Measurements from ENCODE around the gene ADTRP.

The ADTRP gene, protein sequence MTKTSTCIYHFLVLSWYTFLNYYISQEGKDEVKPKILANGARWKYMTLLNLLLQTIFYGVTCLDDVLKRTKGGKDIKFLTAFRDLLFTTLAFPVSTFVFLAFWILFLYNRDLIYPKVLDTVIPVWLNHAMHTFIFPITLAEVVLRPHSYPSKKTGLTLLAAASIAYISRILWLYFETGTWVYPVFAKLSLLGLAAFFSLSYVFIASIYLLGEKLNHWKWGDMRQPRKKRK

DNA sequence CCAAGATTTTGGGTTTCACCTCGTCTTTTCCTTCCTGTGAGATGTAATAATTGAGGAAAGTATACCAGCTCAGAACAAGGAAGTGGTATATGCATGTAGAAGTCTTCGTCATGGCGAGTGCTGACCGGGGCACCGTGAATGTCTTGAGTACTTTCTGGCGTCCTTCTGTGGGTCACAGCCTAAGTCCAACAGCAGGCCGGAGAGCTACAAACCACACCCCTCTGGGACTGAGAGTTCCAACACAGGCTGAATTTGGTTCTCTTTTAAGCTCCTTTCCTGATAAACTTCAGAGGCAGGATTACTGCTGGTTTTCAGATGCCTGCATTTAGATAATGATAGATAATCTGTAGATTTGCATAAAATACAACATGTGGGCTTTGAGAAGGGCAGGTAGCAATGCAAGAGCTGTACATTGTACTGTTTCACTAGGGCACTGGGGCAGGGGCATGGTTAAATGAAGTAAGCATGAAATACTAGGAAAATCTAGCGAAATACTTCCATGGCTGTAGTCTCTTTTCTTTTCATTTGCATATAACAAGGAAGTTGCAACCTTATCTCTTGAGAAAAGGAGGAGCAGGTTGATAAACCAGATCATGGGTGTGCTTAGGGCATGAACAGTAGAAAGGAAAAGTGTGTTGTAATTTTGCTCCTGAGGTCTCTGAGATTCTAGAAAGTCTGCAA lies at the start of gene ADTRP:
Gene ADTRP (minus strand): TSS at position 156 of the 681 bp plus-strand sequence. CDS start 44 bp downstream, at position 112.
- no peak for FAIRE-seq

DNA sequence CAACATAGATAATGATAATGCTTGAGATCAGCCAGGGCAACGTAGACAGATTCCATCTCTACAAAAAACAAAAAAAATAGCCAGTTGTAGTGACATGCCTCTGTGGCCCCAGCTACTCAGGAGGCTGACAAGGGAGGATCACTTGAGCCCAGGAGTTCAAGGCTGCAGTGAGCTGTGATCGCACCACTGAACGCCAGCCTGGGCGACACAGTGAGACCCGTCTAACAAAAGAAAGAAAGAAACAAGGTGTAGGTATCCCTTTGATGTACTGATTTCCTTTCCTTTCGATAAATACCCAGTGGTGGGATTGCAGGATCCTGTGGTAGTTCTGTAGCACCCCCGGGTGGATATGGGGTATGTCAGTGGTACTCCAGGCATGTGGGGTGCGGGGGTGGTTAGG lies 48.2 kb upstream of the ADTRP start:
- FAIRE-seq = no peak
- no peak for DNase-seq (ENCODE audit: insufficient read length, low spot score)
- TF ChIP-seq POLR2A (IDR thresholded peaks at IDR 0.05; ENCODE audit: low read depth, low read length) = no peak

More for the DNA sequence above, at the start of gene ADTRP:
- TF ChIP-seq POLR2A (IDR thresholded peaks at IDR 0.05; ENCODE audit: low read depth, low read length) = no peak
- DNase-seq (ENCODE audit: insufficient read length, low spot score) = no peak

DNA sequence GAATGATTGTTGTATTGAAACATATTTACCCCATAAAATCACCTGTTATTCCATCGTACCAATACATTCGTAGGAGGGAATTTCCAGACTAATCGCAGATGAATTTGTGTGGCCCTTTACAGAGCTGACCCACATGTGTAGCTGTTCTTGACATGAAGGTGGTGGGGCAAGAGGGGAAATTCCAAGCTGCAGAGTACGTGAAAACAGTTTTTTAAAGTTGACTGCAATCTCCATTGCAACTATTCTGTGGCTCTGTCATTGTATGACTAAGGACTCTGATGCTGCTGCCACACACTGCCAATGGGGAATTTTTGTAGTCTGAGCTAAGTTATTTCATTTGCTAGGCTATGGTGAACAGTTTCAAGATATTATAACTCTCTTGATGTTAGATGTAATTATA lies 46.4 kb upstream of the ADTRP start:
- FAIRE-seq = peak; percentile 71
- no peak for TF ChIP-seq POLR2A (IDR thresholded peaks at IDR 0.05; ENCODE audit: low read depth, low read length)
- DNase-seq (ENCODE audit: insufficient read length, low spot score) = no peak

DNA sequence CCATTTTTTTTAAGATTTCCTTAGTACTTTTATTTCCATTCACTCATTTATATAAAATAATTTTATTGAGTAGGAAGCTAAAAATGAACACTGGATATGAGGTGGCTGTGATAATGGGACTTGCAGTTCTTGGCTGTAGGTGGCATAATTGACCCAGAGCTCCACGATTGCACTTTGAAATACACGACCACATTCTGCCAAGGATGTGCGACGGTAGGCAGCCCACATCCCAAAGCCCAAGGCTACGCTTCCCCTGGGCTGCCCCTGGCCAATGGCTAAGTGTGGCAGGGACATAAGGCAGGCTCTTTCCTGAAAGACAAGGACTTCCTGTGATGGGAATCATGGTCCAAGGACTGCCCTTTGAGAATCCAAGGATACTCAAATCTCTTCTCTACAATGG lies 43.7 kb upstream of the ADTRP start:
- TF ChIP-seq POLR2A (IDR thresholded peaks at IDR 0.05; ENCODE audit: low read depth, low read length) = no peak
- FAIRE-seq = no peak

DNA sequence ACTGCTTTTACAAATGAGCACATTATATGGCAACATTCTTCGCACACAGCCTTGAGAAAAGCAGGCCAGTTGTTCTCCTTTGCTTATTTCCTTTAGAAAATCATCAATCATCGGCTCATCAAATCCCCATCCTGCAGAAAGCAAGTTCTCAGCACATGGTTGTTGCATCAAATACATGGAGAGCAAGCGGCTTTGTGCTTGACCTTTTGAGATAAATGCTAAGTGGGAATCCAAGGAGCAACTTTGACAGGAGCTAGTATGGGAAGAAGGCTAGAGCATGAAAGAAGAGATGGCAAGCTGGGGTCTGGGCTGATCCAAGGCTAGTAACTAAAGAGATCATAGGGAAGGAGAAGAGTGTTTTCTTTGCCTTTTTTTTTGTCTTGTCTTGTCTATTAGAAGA lies 43.2 kb upstream of the ADTRP start:
- FAIRE-seq (no peak), DNase-seq (ENCODE audit: insufficient read length, low spot score) (no peak)
- no peak for TF ChIP-seq POLR2A (IDR thresholded peaks at IDR 0.05; ENCODE audit: low read depth, low read length)

More for the DNA sequence above, 43.7 kb upstream of the ADTRP start:
- no peak for DNase-seq (ENCODE audit: insufficient read length, low spot score)

DNA sequence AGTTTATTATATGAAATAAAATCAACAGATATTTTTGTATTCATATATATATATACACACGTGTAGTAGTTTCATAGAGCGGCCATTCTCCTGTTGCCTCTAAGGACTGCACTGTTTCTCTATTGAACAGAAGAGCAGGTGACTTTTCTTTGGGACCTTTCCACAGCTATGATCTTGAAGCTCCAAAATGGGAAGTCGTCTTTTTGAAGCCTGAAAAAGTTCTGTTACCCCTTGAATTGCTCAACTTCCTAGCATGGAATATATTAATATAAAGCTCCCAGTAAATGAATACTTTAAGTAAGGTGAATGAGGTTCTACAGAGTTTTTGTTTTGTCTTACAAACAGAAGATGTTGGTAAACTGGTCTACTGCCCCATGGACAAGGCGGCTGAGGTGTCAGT lies 42.2 kb upstream of the ADTRP start:
- no peak for DNase-seq (ENCODE audit: insufficient read length, low spot score)
- FAIRE-seq = no peak
- TF ChIP-seq POLR2A (IDR thresholded peaks at IDR 0.05; ENCODE audit: low read depth, low read length) = no peak

DNA sequence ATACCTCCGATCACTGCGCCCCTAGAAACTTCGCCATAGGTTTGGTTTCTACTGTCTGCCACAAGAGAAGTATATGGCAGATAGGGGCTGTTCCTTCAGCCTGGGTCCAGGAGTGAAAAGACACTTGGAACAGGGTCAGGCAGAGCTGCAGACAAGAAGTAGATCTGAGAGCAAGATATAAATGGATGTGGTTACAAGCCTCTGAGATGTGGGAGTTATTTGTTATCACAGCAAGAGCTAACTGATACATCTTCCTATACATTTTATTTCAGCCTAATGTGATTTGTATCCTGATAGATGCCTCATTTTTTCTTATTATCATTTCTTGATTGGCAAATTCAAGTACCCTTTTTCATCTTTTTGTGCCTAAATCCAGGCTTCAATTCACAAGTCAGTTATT lies 40.9 kb upstream of the ADTRP start:
- no peak for TF ChIP-seq POLR2A (IDR thresholded peaks at IDR 0.05; ENCODE audit: low read depth, low read length)
- FAIRE-seq (no peak), DNase-seq (ENCODE audit: insufficient read length, low spot score) (no peak)

DNA sequence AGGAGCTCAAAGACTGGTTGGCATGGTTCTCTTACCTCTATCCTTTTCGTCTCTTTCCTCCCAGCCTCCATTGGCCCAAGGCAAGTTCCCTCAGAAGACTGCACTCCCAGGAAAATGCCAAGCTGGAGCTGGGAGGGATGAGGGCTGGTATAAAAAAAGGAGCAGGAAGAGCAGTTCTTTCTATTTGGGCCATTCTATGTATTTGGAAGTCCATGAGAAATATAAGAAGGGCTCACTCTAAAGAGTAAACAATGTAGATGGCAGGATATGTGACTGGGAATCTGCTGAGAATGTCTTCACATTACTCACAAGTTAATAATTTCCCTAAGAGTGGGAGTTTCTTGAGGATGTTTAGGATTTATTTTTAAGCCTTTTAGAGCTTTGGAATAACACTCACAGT lies 36.6 kb upstream of the ADTRP start:
- no peak for TF ChIP-seq POLR2A (IDR thresholded peaks at IDR 0.05; ENCODE audit: low read depth, low read length)
- DNase-seq (ENCODE audit: insufficient read length, low spot score) = no peak
- FAIRE-seq = no peak

DNA sequence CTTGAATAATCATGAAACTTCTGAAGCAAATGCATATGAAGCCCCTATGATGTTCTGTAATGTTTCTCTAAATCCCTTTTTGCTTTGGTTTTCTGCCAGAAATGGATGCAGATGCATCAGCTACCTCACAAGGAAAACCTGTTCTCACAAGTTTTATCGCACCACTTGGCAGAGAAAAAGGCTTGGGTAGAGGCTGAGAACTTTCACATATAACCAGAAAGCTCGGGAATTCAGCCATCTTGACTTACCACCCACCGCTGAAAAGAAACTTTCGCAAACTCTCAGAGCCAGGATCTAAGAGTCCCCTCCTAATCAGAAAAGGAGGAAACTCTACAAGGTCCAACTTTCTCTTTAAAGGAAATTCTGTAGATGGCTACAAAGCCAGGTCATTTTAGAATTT lies 36.2 kb upstream of the ADTRP start:
- DNase-seq (ENCODE audit: insufficient read length, low spot score) (no peak), FAIRE-seq (no peak)
- no peak for TF ChIP-seq POLR2A (IDR thresholded peaks at IDR 0.05; ENCODE audit: low read depth, low read length)

DNA sequence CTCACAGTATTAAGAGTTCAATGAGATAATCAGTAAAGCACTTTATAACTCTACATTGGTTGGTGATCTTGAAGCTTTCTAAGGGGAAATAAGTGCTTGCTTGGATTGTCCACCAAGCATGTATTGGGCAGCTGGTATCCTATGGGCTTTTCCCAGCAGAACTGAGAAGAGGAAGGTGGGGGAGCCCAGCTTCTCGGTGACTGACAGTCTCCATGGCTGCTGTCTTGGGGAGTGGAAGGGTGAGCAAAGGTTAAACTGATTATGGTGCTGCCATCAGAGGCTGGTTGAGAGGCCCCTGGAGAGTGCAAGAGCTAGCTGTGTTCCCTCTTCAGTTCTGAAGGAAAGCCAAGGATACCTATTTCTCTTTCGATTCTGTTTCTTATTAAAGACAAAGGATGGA lies 35.5 kb upstream of the ADTRP start:
- TF ChIP-seq POLR2A (IDR thresholded peaks at IDR 0.05; ENCODE audit: low read depth, low read length) = no peak
- DNase-seq (ENCODE audit: insufficient read length, low spot score) (no peak), FAIRE-seq (no peak)

DNA sequence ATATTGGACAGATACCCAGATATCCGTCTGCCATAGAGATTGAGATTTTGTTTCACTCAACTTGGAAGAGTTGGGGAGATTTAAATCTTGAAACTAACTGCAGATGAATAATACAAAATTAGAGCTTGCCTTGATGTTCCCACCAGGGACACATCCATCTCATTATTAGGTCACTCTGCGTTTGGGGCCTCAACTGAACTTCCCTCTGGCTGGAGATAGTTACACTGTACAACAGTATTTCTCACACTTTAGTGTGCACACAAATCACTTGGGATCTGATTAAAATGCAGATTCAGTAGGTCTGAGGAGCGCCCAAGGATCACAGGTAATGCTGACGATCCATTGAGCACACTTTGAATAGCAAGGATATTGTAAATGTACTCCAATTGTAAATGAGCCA lies 35.0 kb upstream of the ADTRP start:
- DNase-seq (ENCODE audit: insufficient read length, low spot score) (no peak), FAIRE-seq (no peak)

DNA sequence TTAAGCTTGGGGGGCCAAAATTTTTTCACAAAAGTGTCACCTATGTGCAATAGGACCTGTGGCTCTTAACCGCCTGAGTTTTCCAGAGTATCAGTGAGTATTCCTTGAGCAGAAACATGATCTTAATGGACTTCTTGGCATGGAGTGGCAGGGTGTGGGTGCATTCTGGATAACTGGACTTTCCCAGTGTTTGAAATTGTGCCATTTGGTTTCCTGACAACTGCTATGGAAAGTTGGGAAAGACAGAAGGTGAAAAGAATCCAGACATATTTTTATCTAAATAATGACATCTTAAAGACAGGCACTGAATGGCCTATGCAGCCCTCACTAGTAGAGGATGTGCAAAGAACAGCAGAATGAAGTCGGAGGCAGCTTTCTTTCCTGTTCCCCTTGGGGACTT lies 34.3 kb upstream of the ADTRP start:
- no peak for TF ChIP-seq POLR2A (IDR thresholded peaks at IDR 0.05; ENCODE audit: low read depth, low read length)
- no peak for FAIRE-seq
- no peak for DNase-seq (ENCODE audit: insufficient read length, low spot score)

More for the DNA sequence above, 35.0 kb upstream of the ADTRP start:
- no peak for TF ChIP-seq POLR2A (IDR thresholded peaks at IDR 0.05; ENCODE audit: low read depth, low read length)

DNA sequence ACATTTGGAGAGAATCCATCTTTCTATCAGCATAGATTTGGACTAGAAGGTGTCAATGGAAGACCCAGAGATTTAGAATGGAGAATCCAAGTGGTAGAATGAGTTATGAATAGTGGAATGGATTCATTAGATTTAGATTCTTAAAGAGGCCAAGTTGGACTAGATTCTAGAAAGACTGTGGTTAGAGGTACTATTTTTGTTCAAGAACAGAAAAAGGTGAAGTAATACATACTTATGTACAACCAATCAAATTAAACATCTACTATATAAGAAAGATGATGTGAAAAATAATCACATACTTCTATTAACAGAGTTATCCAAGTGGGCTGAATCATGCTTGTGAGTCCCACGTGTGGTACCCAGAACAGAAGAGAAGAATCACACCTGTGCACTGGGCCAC lies 33.8 kb upstream of the ADTRP start:
- DNase-seq (ENCODE audit: insufficient read length, low spot score) (no peak), FAIRE-seq (no peak)
- TF ChIP-seq POLR2A (IDR thresholded peaks at IDR 0.05; ENCODE audit: low read depth, low read length) = no peak

DNA sequence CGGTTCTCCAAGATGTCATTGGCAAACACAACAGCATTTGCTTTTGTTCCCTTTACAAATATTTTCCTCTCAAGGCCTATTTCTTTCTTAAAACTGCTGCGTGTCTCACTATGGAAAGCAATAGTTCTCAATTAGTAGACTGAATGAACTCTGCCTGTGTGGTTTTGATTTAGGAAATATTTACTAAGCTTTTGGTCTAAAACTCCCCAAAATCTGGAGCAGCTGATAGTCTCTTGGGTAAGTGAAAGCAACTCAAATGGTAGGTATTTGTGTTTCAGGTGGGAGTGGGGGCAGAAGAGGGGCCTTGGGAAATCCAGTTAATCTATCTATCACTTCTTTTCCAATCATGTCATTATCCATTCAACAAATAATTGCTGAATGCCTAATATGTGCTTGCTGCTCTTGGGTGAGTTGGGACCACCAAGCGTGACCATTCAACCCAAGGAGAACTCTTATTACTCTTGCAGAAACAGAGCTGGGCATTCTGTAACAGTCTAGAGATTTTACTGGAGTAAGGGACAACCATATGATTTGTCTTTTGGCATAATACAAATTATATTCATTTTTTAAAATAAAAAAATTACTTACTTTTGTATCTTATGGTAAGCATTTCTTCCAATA lies 33.2 kb upstream of the ADTRP start:
- DNase-seq (ENCODE audit: insufficient read length, low spot score) (no peak), FAIRE-seq (no peak)
- TF ChIP-seq POLR2A (IDR thresholded peaks at IDR 0.05; ENCODE audit: low read depth, low read length) = no peak
